PC-3 (cell line): Measurements from ENCODE around the gene LMAN2L. TPM values are rescaled to one million over a fixed set of nuclear protein-coding genes. Genes with fewer than 3 reads are reported as not detected.

Source experiments
- ATAC-seq: fragments of 200-7000 bp; cut with Tn5 transposase; 2 replicates; pipeline ENCODE4 v1.9.1; 2020; ENCODE audit warnings: mild to moderate bottlenecking, moderate library complexity
- Bru-seq: library from RNA; stranded (reverse); fragments of 400-500 nt; gene quantifications from one replicate; lab custom pipeline; 2021; lab: Mats Ljungman, UMichigan
- BruChase-seq, 2 experiments: library from RNA; stranded (reverse); fragments of 400-500 nt; gene quantifications; one replicate each; lab custom pipeline; 2021; lab: Mats Ljungman, UMichigan
- BruUV-seq: library from RNA; stranded (reverse); fragments of 400-500 nt; replicated peaks from 2 replicates; lab custom pipeline; 2021; lab: Mats Ljungman, UMichigan
- CTCF ChIA-PET: fragments of 300-600 bp; sonication (Branson Sonifier 250); formaldehyde crosslinking; loops from one replicate; lab custom pipeline; 2022; ENCODE audit warnings: antibody characterized with exemption; lab: Charles Lee
- POLR2A ChIA-PET: fragments of 300-600 bp; sonication (Branson Sonifier 250); formaldehyde crosslinking; loops from one replicate; lab custom pipeline; 2022; ENCODE audit warnings: antibody characterized with exemption; ENCODE audit not compliant: unreplicated experiment; lab: Charles Lee
- DNase-seq: peaks from one replicate; pipeline ENCODE4 v3.0.0-alpha.2; 2015
- H2AFZ ChIP-seq: fragments of 300-600 bp; sonication (generic); 2 replicates; pipeline ENCODE4 v1.6.0; 2016; ENCODE audit warnings: antibody characterized with exemption, low read length
- H3F3A ChIP-seq: fragments of 300-600 bp; sonication (generic); one replicate; pipeline ENCODE4 v1.6.0; 2017; ENCODE audit warnings: antibody characterized with exemption, low read length, control low read depth, mild to moderate bottlenecking; ENCODE audit not compliant: unreplicated experiment
- H3K27ac ChIP-seq: fragments of 300-600 bp; sonication (generic); 2 replicates; pipeline ENCODE4 v1.5.1; 2016; ENCODE audit warnings: mild to moderate bottlenecking, low read length
- H3K27me3 ChIP-seq: fragments of 300-600 bp; sonication (generic); 2 replicates; pipeline ENCODE4 v1.6.1; 2016; ENCODE audit warnings: low read length, mixed read lengths
- H3K36me3 ChIP-seq: fragments of 300-600 bp; sonication (generic); 2 replicates; pipeline ENCODE4 v1.6.1; 2016; ENCODE audit warnings: low read depth, mixed run types, low read length, mixed read lengths
- H3K4me1 ChIP-seq: fragments of 300-600 bp; sonication (generic); 2 replicates; pipeline ENCODE4 v1.5.1; 2016; ENCODE audit warnings: low read length; ENCODE audit not compliant: insufficient read depth
- H3K4me2 ChIP-seq: fragments of 300-600 bp; sonication (generic); 2 replicates; pipeline ENCODE4 v1.6.0; 2016; ENCODE audit warnings: low read length
- H3K4me3 ChIP-seq: fragments of 300-600 bp; sonication (generic); 2 replicates; pipeline ENCODE4 v1.5.1; 2016; ENCODE audit warnings: mild to moderate bottlenecking, low read length, mixed read lengths
- H3K79me2 ChIP-seq: fragments of 300-600 bp; sonication (generic); 2 replicates; pipeline ENCODE4 v1.6.1; 2017; ENCODE audit warnings: low read length, mixed read lengths
- H3K9ac ChIP-seq: fragments of 300-600 bp; sonication (generic); 2 replicates; pipeline ENCODE4 v1.6.0; 2016; ENCODE audit warnings: mild to moderate bottlenecking, low read length
- H3K9me2 ChIP-seq: fragments of 300-600 bp; sonication (generic); replicated peaks from 2 replicates; pipeline ENCODE4 v1.6.1; 2016; ENCODE audit warnings: mixed run types, low read length, mixed read lengths
- H3K9me3 ChIP-seq: fragments of 300-600 bp; sonication (generic); 2 replicates; pipeline ENCODE4 v1.6.1; 2016; ENCODE audit warnings: low read length, mixed read lengths
- H4K20me1 ChIP-seq: fragments of 300-600 bp; sonication (generic); 2 replicates; pipeline ENCODE4 v1.6.1; 2016; ENCODE audit warnings: low read length, mixed read lengths
- CTCF ChIP-seq: fragments of 300-600 bp; sonication (generic); conservative IDR thresholded peaks from 2 replicates; pipeline ENCODE4 v1.5.1; 2017; ENCODE audit warnings: antibody characterized with exemption, low read depth, mild to moderate bottlenecking, low read length
- EZH2 ChIP-seq: fragments of 300-600 bp; sonication (generic); IDR thresholded peaks from one replicate; pipeline ENCODE4 v1.6.1; 2017; ENCODE audit warnings: antibody characterized with exemption, mild to moderate bottlenecking, low read length; ENCODE audit not compliant: unreplicated experiment
- EZH2phosphoT487 ChIP-seq: fragments of 300-600 bp; sonication (generic); IDR thresholded peaks from 2 replicates; pipeline ENCODE4 v1.6.1; 2018; ENCODE audit warnings: mild to moderate bottlenecking, antibody characterized with exemption, low read length, borderline replicate concordance
- intact Hi-C: fragments of 100-400 bp; cut with micrococcal nuclease; formaldehyde crosslinking; loops from 2 replicates; pipeline ENCODE4 v1.9.0; 2023
- long read RNA-seq: library from polyadenylated mRNA; unstranded; transcript quantifications from one replicate; pipeline ENCODE4 v2.0.0, GENCODE V29; 2021; ENCODE audit not compliant: unreplicated experiment
- total RNA-seq: library from RNA; depleted of rRNA; stranded (reverse); fragments of >200 nt; gene quantifications from 2 replicates; pipeline ENCODE4 v1.2.3, GENCODE V29; 2014; rRNA removed

The LMAN2L gene
- total RNA-seq (27.8 and 31.4 TPM in 2 replicates), Bru-seq, nascent RNA (percentile 66 among the genes with signal in this experiment), BruChase-seq, experiment 1, labeled RNA remaining after a 6-hour chase (percentile 69 among the genes with signal in this experiment), BruChase-seq, experiment 2, labeled RNA remaining after a 2-hour chase (percentile 73 among the genes with signal in this experiment)
- long read RNA-seq, transcript LMAN2L-202 (9 exons, 2,020 nt), result minor isoform, 6 of 143 reads
- long read RNA-seq, transcript LMAN2L-201 (8 exons, 2,397 nt), result major isoform, 120 of 143 reads
- long read RNA-seq, partial matches to known transcripts, result 3 of 143 reads
- long read RNA-seq, other reads (novel, unspliced or antisense), result 10 of 143 reads

- ChIA-PET CTCF (interaction anchor here (0.6 kb wide), 1 partner anchor 76 kb away, joined by 5 read pairs; the partner anchor contains the start of gene CNNM3), POLR2A (no interaction called here)
- no peak for TF ChIP-seq CTCF
- no peak for TF ChIP-seq EZH2phosphoT487
- H3K36me3 ChIP-seq, result no peaks in the 10 kb centered on the region; the same call in 1 of the 2 replicates
- H3K27ac ChIP-seq, result no peak within 1 kb of the TSS
- H3K9ac ChIP-seq, result peak within 1 kb of the TSS; percentile 74
- H3K9me3 ChIP-seq, result no peaks in the 10 kb centered on the region
- ATAC-seq (peak; percentile 100), DNase-seq (peak; percentile 98)
- peak within 1 kb of the TSS; percentile 86 for H3K4me2 ChIP-seq
- peak within 1 kb of the TSS; percentile 95 for H2AFZ ChIP-seq
- BruUV-seq, result no TSS peak
- H3K9me2 ChIP-seq, result no peaks in the 10 kb centered on the region
- H3K4me3 ChIP-seq, result peak within 1 kb of the TSS; percentile 79
- no peaks in the 10 kb centered on the region for H3K27me3 ChIP-seq
- no peaks in the 10 kb centered on the region for H4K20me1 ChIP-seq
- H3F3A ChIP-seq, result no peaks in the 10 kb centered on the region
- intact Hi-C loops, result loop anchor here (1.0 to 5.0 kb wide), 4 partner anchors 20 to 102 kb away; partner anchors contain the start of genes CNNM3, CNNM4 and KANSL3
- peaks cover 27% of the 10 kb centered on the region for H3K79me2 ChIP-seq
- H3K4me1 ChIP-seq, result peaks cover 17% of the 10 kb centered on the region; the same call in 1 of the 2 replicates
Measured at GRCh38 chr2:96739633-96740428, at the start of gene LMAN2L. Gene LMAN2L, minus strand, starts transcription at chr2:96740064. Its CDS starts 24 bp downstream, at chr2:96740040.

GRCh38 chr2:96789245-96789617, 49.4 kb upstream of the LMAN2L start:
- Histone ChIP-seq H3K9me3 (no peaks in the 10 kb centered on the region), H2AFZ (no peak overlapping the region), H3K36me3 (no peaks in the 10 kb centered on the region), H3K4me2 (no peak overlapping the region; the same call in 1 of the 2 replicates), H3K9me2 (no peaks in the 10 kb centered on the region), H3F3A (peaks cover 7% of the 10 kb centered on the region), H3K4me3 (no peak overlapping the region), H3K9ac (no peak overlapping the region), H4K20me1 (no peaks in the 10 kb centered on the region), H3K27me3 (no peaks in the 10 kb centered on the region), H3K79me2 (peaks cover 20% of the 10 kb centered on the region), H3K4me1 (peaks cover 29% of the 10 kb centered on the region), H3K27ac (no peak overlapping the region)
- TF ChIP-seq EZH2 (no peak), CTCF (no peak), EZH2phosphoT487 (no peak)
- BruUV-seq, result no TSS peak
- no peak for ATAC-seq
- intact Hi-C loops, result no loop called here
- ChIA-PET CTCF (interaction anchor here (0.6 to 0.7 kb wide), 2 partner anchors 25 to 59 kb away, joined by 3 read pairs; no protein-coding TSS in a partner anchor), POLR2A (no interaction called here)
- no peak for DNase-seq
